ENCODE data around the gene ZNF782. TPM values are rescaled to one million over a fixed set of nuclear protein-coding genes. Genes with fewer than 3 reads are reported as not detected.

The ZNF782 gene
- total RNA-seq, 1 experiment from 2014 or later: 4.9 TPM

DNA sequence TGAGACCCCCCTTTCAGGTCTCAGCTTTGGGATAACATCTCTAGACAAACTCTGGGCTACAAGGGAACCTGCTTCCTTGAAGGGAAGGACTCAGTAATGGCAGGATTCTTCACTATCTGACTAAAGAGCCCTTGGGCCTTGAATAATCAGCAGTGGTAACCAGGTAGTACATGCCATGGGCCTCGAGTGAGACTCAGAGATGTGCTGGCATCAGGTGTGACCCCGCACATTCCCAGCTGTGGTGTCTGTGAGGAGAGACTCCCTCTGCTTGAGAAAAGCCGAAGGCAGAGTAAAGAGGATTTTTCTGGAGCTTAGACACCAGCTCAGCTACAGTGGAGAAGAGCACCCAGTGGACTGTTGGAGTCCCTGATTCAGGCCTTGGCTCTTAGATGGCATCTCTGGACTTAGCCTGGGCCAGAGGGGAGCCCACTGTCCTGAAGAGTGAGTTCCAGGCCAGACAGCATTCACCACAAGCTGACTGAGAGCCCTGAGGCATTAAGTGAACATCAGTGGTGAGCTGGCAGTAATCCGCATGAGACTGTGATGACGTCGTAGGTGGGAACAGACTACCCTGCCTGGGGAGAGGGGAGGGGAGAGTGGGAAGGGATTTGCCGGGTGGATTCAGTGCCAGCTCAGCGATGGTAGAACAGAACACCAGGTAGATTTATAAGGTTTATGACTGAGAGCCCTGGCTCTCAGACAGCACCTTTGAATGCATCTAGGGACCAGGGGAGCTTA is 5.3 kb upstream of the ZNF782 start:
- DNase-seq: no peak
- no peak overlapping the region for H3K27ac ChIP-seq (ENCODE audit: insufficient read length, low read depth, low read length)
- no peaks in the 10 kb centered on the region for H3K36me3 Mint-ChIP-seq (ENCODE audit: insufficient read depth in 1 of 3, low read depth in 3 of 3)

More for the DNA sequence above, 5.3 kb upstream of the ZNF782 start:
- Histone ChIP-seq H2AK5ac (ENCODE audit: insufficient read length, low read length) (no peak overlapping the region), H4K20me1 (ENCODE audit: control insufficient read depth, insufficient read depth, insufficient read length) (no peaks in the 10 kb centered on the region), H3K18ac (ENCODE audit: insufficient read length, low read depth, low read length) (no peak overlapping the region), H3K27me3 (ENCODE audit: insufficient read depth, low read length) (no peaks in the 10 kb centered on the region), H2AFZ (ENCODE audit: low read length) (no peak overlapping the region), H4K5ac (ENCODE audit: insufficient read length, low read depth, low read length) (no peak overlapping the region), H3K79me1 (ENCODE audit: insufficient read depth, low read depth, low read length, poor library complexity, severe bottlenecking) (no peaks in the 10 kb centered on the region), H4K8ac (replicated peaks; ENCODE audit: insufficient read length, low read depth, low read length) (no peak overlapping the region), H3T11ph (ENCODE audit: low read length) (no peak overlapping the region), H3K14ac (ENCODE audit: insufficient read depth, low read length) (no peak overlapping the region; the same call in 1 of the 2 replicates), H4K91ac (ENCODE audit: insufficient read length, low read depth, low read length) (no peak overlapping the region), H3K4me1 (ENCODE audit: insufficient read depth, low read length) (no peaks in the 10 kb centered on the region; the same call in 1 of the 2 replicates), H3K23ac (ENCODE audit: insufficient read length, low read depth, low read length) (no peak overlapping the region), H2BK20ac (ENCODE audit: low read depth, low read length, poor library complexity, severe bottlenecking) (no peak overlapping the region), H3K23me2 (ENCODE audit: insufficient read length, low read depth, low read length, poor library complexity, severe bottlenecking) (no peaks in the 10 kb centered on the region), H2BK15ac (ENCODE audit: low read depth, low read length) (no peak overlapping the region), H3K4me2 (ENCODE audit: insufficient read depth, insufficient read length, low read length) (no peak overlapping the region), H2BK12ac (ENCODE audit: insufficient read length, low read depth, low read length) (no peak overlapping the region), H3K56ac (ENCODE audit: insufficient read length, low read depth, low read length) (no peak overlapping the region), H3K4ac (ENCODE audit: low read depth, low read length) (no peak overlapping the region), H3K9ac (ENCODE audit: extremely low read depth, insufficient read length, low read length) (no peak overlapping the region), H3K9me3 (ENCODE audit: control insufficient read depth, low read depth, low read length) (no peaks in the 10 kb centered on the region), H2BK5ac (ENCODE audit: insufficient read length, low read length) (no peak overlapping the region), H3K79me2 (ENCODE audit: insufficient read depth, low read length) (no peaks in the 10 kb centered on the region), H2BK120ac (ENCODE audit: low read depth, low read length, poor library complexity, severe bottlenecking) (no peak overlapping the region)
- peaks cover 5% of the 10 kb centered on the region for H3K27me3 Mint-ChIP-seq (ENCODE audit: low read depth)
- H3K27ac Mint-ChIP-seq: peak overlapping the region in 1 of 3 experiments; percentile 67; a peak in 1 of 7 replicates
- no peak overlapping the region for H3K4me3 Mint-ChIP-seq
- peaks cover 38 to 40% of the 10 kb centered on the region in 2 experiments for H3K4me1 Mint-ChIP-seq
- peaks cover 2 to 3% of the 10 kb centered on the region in 2 experiments; a peak in 1 of 5 replicates for H3K9me3 Mint-ChIP-seq
- TF ChIP-seq, protein P1, sequence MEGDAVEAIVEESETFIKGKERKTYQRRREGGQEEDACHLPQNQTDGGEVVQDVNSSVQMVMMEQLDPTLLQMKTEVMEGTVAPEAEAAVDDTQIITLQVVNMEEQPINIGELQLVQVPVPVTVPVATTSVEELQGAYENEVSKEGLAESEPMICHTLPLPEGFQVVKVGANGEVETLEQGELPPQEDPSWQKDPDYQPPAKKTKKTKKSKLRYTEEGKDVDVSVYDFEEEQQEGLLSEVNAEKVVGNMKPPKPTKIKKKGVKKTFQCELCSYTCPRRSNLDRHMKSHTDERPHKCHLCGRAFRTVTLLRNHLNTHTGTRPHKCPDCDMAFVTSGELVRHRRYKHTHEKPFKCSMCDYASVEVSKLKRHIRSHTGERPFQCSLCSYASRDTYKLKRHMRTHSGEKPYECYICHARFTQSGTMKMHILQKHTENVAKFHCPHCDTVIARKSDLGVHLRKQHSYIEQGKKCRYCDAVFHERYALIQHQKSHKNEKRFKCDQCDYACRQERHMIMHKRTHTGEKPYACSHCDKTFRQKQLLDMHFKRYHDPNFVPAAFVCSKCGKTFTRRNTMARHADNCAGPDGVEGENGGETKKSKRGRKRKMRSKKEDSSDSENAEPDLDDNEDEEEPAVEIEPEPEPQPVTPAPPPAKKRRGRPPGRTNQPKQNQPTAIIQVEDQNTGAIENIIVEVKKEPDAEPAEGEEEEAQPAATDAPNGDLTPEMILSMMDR (conservative IDR thresholded peaks at IDR 0.05): no peak
- WGBS (ENCODE audit: extremely low coverage, insufficient read length, low lambda C conversion rate): no CpG with 5 or more reads among the region's 8 CpGs
